Left renal cortex interstitium (tissue), 4 donors: ENCODE data around the gene RRP12. TPM values are rescaled to one million over a fixed set of nuclear protein-coding genes. Genes with fewer than 3 reads are reported as not detected.
"Not testable (repeated sequence)": the region's sequence is repeated elsewhere in the genome, so short reads cannot be mapped to it uniquely, and the experiment has no call there.

ENCODE experiments used
- DNase-seq, 4 donors: peaks; one replicate each; pipeline ENCODE4 v3.0.0-alpha.2; 2013; ENCODE audit warnings: low read depth in 4 of 4, low spot score in 2 of 4, missing footprints in 1 of 4
- polyA plus RNA-seq, 4 donors: library from polyadenylated mRNA; unstranded; fragments of 120-200 nt; gene quantifications; one replicate each; pipeline ENCODE4 v1.2.1, GENCODE V29; 2013; ENCODE audit not compliant: insufficient read length in 4 of 4

The RRP12 gene, protein sequence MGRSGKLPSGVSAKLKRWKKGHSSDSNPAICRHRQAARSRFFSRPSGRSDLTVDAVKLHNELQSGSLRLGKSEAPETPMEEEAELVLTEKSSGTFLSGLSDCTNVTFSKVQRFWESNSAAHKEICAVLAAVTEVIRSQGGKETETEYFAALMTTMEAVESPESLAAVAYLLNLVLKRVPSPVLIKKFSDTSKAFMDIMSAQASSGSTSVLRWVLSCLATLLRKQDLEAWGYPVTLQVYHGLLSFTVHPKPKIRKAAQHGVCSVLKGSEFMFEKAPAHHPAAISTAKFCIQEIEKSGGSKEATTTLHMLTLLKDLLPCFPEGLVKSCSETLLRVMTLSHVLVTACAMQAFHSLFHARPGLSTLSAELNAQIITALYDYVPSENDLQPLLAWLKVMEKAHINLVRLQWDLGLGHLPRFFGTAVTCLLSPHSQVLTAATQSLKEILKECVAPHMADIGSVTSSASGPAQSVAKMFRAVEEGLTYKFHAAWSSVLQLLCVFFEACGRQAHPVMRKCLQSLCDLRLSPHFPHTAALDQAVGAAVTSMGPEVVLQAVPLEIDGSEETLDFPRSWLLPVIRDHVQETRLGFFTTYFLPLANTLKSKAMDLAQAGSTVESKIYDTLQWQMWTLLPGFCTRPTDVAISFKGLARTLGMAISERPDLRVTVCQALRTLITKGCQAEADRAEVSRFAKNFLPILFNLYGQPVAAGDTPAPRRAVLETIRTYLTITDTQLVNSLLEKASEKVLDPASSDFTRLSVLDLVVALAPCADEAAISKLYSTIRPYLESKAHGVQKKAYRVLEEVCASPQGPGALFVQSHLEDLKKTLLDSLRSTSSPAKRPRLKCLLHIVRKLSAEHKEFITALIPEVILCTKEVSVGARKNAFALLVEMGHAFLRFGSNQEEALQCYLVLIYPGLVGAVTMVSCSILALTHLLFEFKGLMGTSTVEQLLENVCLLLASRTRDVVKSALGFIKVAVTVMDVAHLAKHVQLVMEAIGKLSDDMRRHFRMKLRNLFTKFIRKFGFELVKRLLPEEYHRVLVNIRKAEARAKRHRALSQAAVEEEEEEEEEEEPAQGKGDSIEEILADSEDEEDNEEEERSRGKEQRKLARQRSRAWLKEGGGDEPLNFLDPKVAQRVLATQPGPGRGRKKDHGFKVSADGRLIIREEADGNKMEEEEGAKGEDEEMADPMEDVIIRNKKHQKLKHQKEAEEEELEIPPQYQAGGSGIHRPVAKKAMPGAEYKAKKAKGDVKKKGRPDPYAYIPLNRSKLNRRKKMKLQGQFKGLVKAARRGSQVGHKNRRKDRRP (N-terminal part only)
- 10 to 100 TPM; 18.7 to 31.8 (median 26.3) TPM for polyA plus RNA-seq

DNA sequence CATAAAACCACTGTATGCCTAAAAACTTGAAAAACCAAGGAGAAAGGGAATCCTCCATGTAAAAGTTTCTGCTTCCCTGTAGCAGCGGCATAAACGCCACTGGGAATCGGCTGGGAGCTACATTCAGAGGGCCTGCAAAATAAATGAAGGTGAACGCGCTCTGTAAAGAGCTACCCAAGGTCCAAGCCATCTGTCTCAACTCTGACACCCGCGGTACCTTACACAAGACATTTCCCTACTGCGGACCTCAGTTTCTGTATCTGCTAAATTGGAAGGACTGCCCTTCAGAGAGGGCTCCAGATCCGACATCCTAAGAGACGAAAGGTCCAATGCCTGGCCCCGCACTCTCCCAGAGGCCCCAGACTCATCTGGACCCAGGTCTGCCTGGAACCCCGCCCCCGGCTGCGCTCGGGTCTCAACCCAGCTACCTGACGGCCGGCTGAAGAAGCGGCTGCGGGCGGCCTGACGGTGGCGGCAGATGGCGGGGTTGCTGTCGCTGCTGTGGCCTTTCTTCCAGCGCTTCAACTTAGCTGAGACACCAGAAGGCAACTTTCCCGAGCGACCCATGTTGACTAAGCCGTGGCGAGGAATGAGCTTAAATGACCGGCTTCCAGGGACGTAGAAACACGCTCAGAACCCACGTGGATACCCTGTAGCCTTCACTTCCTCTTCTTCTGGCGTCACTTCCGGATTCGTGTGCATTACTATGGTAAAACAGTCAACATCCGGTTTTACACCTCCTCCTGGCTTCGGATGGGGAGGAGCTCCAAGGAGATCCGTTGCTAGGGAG lies at the start of gene RRP12:
RRP12 (minus strand) TSS at position 676 of the 790 bp plus-strand sequence; CDS start at position 567, 109 bp downstream.
- peak; percentile 91 to 98 (median 93) for DNase-seq

DNA sequence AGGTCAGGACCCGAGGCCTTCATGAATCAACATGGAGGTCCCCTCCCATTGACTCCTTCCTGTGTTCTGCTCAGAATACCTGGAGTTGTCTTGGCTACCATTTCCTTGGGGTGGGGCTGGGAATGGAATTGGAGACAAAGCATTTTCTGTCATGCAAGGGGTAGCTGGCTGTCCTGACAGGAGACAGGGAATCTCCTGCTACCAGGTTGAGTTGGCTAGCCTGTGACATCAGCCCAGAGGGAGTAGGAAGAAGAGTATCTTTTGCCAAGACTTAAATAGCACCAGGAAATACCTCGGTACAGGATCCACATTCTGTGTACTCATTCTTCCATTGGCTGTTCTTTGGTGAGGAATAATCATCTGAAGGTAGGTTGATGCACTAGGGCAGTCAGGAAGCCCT lies 49.7 kb upstream of the RRP12 start:
- no peak for DNase-seq

DNA sequence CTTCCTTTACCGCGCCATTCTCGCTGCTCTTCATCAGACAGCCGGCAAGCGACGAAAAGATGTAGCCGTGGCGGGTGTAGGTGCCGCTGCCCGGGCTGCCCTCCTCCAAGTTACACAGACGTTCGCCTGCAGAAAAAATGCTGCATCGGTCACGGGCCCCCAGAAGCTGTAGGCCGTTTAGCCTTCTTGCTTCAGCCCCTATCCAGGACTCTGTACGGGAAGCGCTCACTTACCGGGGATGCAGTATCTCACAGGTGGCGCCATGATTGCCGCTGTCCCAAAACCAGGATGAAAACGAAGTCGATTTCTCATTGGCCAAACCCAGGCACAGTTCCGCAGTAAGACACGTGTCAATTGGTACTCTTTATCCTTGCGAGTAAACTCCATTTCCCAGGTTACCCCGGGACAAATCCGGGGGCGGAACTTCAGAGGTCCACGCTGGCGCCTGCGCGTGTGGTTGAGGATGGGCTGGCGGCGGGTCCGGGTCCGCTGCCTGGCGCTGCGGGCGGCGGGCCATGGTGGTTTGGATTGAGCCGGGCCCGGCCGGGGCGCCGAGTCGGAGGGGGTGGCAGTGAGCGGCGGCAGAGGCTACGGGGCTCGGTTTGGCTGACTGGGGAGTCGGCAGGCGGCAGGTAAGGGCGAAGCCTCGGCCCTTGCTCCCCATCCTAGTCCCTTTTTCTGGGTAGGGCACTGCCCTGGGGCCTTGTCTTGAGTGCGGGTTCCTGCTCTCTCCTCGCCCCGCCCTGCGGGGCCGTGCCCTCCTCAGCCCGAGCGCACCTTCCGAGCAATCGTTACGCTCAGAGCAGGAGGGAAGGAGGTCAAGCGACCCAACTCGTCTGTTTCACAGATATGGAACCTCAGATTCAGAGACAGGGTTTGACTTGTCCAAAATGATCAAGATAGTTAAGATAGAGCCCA lies 44.8 kb upstream of the RRP12 start, which contains the start of the genes EXOSC1 and ZDHHC16:
EXOSC1 (minus strand) TSS at position 285 of the 918 bp plus-strand sequence; CDS start at position 264, 21 bp downstream.
ZDHHC16 (plus strand) TSS at position 454 of the 918 bp plus-strand sequence. CDS start 5,501 bp downstream, outside the sequence.
- DNase-seq: peak; percentile 77 to 93 (median 88)

DNA sequence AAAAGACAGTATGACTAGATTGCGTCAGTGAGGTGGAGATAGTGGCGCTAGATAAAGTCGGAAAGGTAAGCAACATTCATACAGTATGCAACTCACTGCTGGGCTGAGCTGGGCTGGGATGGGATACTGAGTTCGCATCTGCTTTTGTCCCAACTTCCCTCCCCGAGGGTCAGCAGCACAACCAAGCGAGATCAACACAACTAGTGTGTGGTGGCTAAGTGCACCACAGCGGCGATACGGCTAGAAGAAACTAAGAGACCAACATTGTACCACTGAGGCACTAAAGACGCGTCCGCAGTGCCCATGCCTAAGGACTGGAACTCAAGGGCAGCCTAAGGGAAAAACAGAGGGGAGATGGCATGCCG lies 44.2 kb upstream of the RRP12 start:
- DNase-seq: no peak

DNA sequence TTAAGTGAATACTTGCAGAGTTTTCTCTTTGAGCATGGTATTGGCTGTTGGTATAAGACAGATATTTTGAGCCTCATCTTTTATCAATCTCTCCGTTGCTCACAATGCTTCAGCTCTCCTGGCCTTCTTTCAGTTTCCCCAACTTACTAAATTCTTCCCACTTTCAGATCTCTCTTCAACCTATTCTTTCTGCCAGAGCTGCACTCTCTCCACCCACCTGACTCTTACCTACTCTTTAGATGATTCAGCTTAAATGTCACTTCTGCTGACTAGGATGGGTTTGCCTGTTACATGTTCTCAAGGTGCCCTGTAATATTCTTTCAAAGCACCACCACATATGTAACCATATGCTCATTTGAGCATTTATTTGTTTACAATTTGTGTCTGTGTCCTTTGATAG lies 43.1 kb upstream of the RRP12 start:
- no peak for DNase-seq

DNA sequence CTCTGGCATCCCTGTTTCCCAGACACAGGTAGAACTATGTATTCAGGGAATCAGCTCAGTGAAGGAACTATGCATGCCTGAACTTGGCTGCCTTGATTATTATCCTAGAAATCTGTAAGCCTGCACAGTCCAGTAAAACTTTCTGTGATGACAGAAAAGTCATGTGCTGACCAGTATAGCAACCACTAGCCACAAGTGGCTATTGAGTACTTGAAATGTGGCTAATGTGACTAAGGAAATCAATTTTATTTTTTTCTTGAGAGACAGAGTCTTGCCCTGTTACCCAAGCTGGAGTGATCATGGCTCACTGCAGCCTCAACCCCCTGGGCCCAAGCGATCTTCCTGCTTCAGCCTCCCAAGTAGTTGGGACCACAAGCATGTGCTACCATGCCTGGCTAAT lies 41.1 kb upstream of the RRP12 start:
- DNase-seq: no peak

DNA sequence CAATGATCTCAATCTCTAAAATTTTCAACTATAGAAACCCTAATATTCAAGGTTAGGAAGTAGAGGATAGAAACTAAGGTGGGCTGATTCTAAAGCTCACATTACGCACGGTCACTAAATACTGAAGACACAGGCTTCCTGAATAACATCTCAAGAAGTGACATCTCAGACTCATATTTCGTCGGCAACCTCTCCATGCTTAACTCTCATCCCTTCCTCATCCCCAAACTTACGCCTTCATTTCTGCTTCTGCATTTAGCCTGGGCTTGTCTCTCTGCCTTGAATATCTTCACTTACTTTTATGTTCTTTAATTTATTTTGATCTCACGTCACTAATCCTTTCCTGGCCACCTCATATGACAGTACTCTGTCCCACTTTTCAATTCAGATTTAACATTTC lies 34.1 kb upstream of the RRP12 start:
- DNase-seq: no peak

DNA sequence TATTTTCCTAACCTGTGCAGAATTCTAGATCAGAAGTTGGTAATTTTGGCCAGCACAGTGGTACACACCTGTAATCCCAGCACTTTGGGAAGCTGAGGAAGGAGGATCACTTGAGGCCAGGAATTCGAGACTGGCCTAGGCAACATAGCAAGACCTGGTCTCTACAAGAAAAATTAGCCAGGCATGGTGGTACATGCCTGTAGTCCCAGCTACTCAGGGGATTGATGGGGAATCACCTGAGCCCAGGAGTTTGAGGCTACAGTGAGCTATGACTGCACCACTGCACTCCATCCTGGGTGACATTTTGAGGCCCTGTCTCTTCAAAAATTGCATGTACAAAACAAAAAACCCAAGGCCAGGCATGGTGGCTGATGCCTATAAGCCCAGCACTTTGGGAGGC lies 33.4 kb upstream of the RRP12 start:
- DNase-seq: no peak

DNA sequence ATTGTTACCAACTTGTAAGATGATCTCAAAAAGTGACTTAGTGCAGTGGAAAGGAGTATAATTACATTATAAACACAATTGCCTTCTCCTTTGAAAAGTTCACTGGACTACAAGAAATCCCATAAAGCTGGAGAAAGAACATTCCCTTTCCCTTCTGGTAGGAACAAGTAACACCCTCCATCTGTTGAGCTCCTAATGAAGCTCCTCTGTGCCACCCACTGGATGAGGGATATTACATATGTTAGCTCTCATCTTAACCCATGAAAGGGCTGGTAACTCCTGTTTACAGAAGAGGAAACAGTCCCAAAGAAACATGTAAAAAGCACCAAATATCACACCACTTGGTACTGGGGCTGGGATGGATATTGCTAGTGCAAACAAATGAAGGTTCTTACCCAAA lies 32.9 kb upstream of the RRP12 start:
- no peak for DNase-seq

DNA sequence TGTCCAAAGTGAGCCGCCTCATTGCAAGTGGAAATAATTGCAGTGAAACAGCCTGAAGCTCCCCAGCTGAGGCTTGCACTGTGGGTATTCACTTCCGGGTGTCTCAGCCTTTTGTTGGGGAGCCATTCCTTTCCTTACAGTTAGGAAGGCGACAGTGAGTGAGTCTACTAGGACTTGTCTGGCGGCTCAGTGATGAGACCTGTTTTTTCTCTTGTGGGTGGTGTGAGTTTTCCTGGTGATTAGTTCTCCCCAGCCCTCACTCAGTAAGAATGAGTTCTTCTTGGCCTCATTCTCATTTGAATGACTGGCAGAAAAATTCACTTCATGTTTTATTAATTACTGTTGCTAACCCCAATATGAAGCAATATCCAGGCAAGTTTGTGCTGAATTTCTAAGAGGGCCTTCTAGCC lies 27.4 kb upstream of the RRP12 start:
- no peak for DNase-seq

DNA sequence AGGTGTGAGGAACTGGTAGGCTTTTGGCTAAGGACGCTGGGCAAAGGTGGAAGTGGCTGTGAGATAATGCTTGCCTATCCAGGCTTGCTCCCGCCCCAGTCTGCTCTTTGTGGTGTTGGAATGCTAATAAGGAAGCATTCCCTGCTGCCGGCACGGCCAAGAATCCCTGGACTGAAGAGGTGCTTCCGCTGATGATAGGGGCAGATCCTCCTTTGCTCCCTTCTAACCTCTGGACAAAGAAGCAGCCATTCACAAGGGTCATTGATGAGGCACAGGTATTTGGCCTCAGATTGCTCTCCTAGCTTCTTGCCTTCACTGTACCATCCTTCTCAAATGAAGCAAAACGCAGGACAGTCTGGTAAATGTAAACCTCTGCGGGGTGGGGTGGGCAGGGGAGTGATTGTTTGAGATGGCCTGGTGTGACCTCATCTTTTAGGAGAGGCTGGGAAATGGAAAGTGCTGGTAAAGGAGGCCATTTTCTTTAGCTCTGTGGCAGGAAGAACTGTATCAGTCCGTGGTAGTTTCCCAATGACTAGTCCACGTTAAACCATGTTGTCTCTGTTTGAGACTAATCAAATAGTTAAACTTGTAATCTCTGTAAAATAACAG lies 26.5 kb upstream of the RRP12 start:
- no peak for DNase-seq

DNA sequence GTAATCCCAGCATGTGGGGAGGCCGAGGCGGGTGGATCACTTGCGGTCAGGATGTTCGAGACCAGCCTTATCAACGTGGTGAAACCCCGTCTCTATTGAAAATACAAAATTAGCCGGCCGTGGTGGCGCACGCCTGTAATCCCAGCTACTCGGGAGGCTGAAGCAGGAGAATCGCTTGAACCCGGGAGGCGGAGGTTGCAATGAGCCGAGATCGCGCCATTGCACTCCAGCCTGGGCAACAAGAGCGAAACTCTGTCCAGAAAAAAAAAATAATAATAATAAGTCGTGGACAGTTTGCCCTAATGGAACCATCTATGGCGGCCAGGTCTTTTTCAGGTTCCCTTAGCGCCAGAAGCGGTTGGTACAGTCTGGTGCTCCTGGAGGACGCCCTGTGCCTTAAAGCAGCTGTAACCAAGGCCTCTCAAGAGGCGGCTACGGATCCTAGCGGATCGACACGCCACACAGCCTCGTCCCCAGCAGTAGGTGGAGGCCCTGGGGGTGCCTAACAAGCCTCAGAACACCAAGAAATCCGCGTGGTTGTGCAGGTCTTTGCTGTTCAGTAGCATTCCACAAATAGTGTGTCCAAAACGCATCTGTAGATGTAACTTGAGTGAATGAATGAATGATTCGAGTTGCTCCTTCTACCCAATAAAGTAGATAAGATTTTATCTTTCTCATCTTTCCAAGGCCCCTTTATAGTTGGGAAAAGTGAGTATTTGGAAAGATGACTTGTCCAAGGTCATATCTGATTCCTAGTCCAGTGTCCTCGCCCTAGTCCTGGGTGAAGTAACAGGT lies 25.8 kb upstream of the RRP12 start:
- no peak for DNase-seq

DNA sequence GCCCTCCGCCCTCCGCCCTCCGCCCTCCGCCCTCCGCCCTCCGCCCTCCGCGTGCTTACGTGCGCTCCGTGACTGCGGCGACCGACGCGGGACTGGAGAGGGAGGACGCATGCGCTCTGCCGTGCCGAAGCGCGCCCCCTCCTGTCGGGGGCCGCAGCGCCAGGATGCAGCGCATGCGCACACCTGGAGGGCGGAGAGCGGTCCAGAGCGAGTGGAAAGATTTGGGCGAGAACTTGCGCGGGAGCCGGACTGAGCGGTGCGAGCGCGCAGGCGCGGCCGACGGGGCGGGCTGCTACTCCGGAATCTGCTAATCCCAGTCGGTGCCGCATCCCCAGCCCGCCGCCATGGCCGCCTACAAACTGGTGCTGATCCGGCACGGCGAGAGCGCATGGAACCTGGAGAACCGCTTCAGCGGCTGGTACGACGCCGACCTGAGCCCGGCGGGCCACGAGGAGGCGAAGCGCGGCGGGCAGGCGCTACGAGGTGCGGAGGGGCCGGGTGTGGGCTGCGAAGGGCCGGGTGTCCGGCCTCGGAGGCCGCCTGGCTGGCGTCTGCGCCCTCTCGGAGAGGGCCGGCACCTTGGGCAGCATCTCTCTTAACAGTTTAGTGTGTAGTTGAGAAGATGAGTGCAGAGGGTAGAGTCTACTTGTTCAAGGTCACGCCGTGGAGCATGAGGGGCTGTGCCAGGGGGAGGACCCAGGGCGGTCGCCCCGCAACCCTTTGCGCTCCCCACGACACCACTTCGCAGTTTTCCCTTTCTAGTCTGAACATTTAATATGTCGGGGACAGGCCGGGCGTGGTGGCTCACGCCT lies 25.0 kb upstream of the RRP12 start, which contains the start of gene PGAM1:
PGAM1 (plus strand) TSS at position 228 of the 812 bp plus-strand sequence; CDS start at position 345, 117 bp downstream.
- DNase-seq: peak; percentile 85 to 91 (median 90)

DNA sequence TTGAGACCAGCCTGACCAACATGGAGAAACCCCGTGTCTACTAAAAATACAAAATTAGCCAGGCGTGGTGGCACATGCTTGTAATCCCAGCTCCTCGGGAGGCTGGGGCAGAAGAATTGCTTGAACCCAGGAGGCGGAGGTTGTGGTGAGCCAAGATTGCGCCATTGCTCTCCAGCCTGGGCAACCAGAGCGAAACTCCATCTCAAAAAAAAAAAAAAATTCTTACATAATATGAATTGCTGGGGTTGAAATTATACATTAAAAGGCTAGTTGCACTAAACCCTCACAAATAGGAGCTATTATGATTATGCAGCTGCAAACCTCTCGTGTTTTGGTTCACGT lies 22.6 kb upstream of the RRP12 start:
- not testable (repeated sequence) for DNase-seq

DNA sequence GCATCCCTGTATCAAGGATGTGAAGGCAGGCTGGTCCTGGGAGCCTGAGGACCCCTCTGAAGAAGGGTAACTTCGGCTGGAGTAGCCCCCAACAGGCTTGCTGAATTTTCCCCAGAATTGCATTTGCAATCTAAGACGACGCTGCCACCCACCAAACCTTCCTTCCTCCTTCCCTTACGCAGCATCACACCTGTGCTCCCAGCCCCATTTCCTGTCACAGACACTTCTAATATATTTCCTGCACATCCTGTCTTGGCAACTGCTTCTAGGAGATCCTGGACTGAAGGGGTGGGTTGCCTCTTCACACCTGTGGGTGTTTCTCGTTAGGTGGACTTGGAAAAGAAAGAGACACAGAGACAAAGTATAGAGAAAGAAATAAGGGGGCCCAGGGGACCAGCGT lies 15.4 kb upstream of the RRP12 start:
- DNase-seq: no peak

DNA sequence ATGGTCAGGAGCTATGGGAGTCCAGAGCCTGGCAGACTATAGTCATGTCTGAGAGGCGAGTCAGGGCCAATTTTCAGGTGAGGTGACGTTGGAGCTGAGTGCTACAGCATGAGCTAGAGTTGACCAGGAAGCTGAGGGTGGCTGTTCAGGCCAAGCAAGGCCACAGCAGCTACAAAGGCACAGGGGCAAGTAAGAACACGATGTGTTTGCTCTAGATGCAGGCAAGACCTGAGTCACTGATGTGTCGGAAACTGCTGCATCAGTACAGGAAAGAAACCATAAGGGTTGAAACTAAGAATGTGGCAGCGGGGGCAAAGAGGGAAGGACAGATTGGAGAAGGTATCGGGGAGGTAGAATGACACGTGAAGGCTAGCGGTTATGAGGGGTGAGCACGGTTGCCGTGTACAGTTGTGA lies 11.8 kb upstream of the RRP12 start:
- no peak for DNase-seq
